ENCODE data around the gene DENND1A.
"Not testable (repeated sequence)": the region's sequence is repeated elsewhere in the genome, so short reads cannot be mapped to it uniquely, and the experiment has no call there.

Gene DENND1A

GRCh38 chr9:123923377-123923776 lies 6.5 kb downstream of the DENND1A start:
- DNase-seq (ENCODE audit: low read depth in 2 of 2): no peak

GRCh38 chr9:123922911-123923310 lies 7.0 kb downstream of the DENND1A start:
- no peak for DNase-seq (ENCODE audit: low read depth in 2 of 2)

- no peak for DNase-seq (ENCODE audit: low read depth in 2 of 2)
Observed at GRCh38 chr9:123922431-123922830, 7.5 kb downstream of the DENND1A start.

- no peak for DNase-seq (ENCODE audit: low read depth in 2 of 2)
Observed at GRCh38 chr9:123914517-123915196, 15.3 kb downstream of the DENND1A start.

GRCh38 chr9:123912167-123912897 lies 17.6 kb downstream of the DENND1A start:
- DNase-seq (ENCODE audit: low read depth in 2 of 2): no peak

- DNase-seq (ENCODE audit: low read depth in 2 of 2): no peak
Observed at GRCh38 chr9:123911024-123911423, 18.9 kb downstream of the DENND1A start.

GRCh38 chr9:123909192-123909591 lies 20.7 kb downstream of the DENND1A start:
- not testable (repeated sequence) for DNase-seq (ENCODE audit: low read depth in 2 of 2)

GRCh38 chr9:123903550-123903949 lies 26.4 kb downstream of the DENND1A start:
- DNase-seq (ENCODE audit: low read depth in 2 of 2): not testable (repeated sequence)

GRCh38 chr9:123894822-123895221 lies 35.1 kb downstream of the DENND1A start:
- DNase-seq (ENCODE audit: low read depth in 2 of 2): no peak

GRCh38 chr9:123893831-123894460 lies 36.0 kb downstream of the DENND1A start:
- DNase-seq (ENCODE audit: low read depth in 2 of 2): no peak

GRCh38 chr9:123893115-123893514 lies 36.8 kb downstream of the DENND1A start:
- no peak for DNase-seq (ENCODE audit: low read depth in 2 of 2)

- no peak for DNase-seq (ENCODE audit: low read depth in 2 of 2)
Observed at GRCh38 chr9:123887837-123888236, 42.1 kb downstream of the DENND1A start.

GRCh38 chr9:123885834-123886233 lies 44.1 kb downstream of the DENND1A start:
- not testable (repeated sequence) for DNase-seq (ENCODE audit: low read depth in 2 of 2)

GRCh38 chr9:123883634-123884033 lies 46.3 kb downstream of the DENND1A start:
- no peak for DNase-seq (ENCODE audit: low read depth in 2 of 2)

- DNase-seq (ENCODE audit: low read depth in 2 of 2): no peak
Observed at GRCh38 chr9:123881604-123882003, 48.3 kb downstream of the DENND1A start.

- no peak for DNase-seq (ENCODE audit: low read depth in 2 of 2)
Observed at GRCh38 chr9:123880420-123880819, 49.5 kb downstream of the DENND1A start.

- no peak for DNase-seq (ENCODE audit: low read depth in 2 of 2)
Observed at GRCh38 chr9:123876750-123877149, 53.2 kb downstream of the DENND1A start.

- no peak for DNase-seq (ENCODE audit: low read depth in 2 of 2)
Observed at GRCh38 chr9:123872710-123873109, 57.2 kb downstream of the DENND1A start.

GRCh38 chr9:123871781-123872180 lies 58.1 kb downstream of the DENND1A start:
- no peak for DNase-seq (ENCODE audit: low read depth in 2 of 2)

GRCh38 chr9:123868002-123868401 lies 61.9 kb downstream of the DENND1A start:
- DNase-seq (ENCODE audit: low read depth in 2 of 2): no peak

- no peak for DNase-seq (ENCODE audit: low read depth in 2 of 2)
Observed at GRCh38 chr9:123867034-123867433, 62.9 kb downstream of the DENND1A start.

GRCh38 chr9:123866497-123866896 lies 63.4 kb downstream of the DENND1A start:
- no peak for DNase-seq (ENCODE audit: low read depth in 2 of 2)

Measured in stimulated activated CD8-positive, alpha-beta memory T cell treated with anti-CD3 and anti-CD28 coated beads, Interleukin-2, amount 100 ng/mL, for 48 hours (primary cell).